NCI-H2029 treated with DMSO at 0.1 percent for 48 hours (cell line): ENCODE results near the gene FBLN7.
"Not testable (repeated sequence)": the region's sequence is repeated elsewhere in the genome, so short reads cannot be mapped to it uniquely, and the experiment has no call there.

ENCODE experiments used
- DNase-seq: peaks from one replicate; lab custom pipeline; 2025; lab: John Stamatoyannopoulos, UW

Gene FBLN7

DNA sequence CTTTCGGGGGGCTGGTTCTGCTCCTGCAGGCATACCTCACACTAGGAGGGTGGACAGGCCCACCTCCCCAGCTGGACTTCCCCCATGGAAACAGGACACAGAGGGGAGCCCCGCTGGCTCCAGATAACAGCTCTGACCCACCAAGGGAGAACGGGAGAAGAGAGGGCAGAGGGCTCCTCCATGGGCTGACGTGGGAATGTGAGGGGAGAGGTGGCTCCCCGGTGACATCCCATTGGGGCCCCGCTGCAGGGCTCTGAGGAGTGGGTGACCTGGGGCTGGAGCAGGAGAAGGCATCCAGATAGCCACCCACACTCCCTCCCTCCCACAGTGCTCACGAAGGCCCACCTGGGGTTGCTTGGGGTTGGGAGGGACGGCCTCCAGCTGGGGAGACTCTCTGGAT, 45.9 kb downstream of the FBLN7 start:
- no peak for DNase-seq

DNA sequence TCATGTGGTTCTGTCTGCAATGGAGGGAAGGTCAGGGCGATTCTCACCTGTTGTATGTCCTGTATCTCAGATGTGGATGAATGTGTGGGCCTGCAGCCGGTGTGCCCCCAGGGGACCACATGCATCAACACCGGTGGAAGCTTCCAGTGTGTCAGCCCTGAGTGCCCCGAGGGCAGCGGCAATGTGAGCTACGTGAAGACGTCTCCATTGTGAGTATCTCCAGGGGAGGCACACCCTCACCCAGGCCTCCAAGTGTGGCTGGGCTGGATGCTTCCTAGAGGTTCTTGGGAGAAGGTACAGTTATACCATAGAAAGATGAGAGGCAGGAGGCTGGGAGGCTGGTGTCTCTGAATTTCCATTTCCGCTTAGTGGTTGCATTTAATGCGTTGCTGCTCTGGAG, 46.9 kb downstream of the FBLN7 start:
- no peak for DNase-seq

DNA sequence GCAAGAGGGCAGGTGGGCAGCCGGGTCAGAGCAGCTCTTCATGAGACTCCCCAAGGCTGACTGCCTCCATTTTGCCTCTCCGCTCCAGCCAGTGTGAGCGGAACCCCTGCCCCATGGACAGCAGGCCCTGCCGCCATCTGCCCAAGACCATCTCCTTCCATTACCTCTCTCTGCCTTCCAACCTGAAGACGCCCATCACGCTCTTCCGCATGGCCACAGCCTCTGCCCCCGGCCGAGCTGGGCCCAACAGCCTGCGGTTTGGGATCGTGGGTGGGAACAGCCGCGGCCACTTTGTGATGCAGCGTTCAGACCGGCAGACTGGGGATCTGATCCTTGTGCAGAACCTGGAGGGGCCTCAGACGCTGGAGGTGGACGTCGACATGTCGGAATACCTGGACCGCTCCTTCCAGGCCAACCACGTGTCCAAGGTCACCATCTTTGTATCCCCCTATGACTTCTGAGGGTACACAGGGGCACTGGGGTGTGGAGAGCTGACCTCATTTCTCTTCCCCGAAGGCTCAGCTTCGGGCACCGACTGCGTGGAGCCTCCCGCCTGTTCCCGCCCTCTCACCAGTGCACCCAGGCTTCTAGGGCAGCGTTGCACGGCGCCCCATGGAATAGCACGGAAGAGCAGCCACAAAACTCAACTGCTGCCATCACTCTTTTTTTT, 49.0 kb downstream of the FBLN7 start:
- DNase-seq, result no peak

DNA sequence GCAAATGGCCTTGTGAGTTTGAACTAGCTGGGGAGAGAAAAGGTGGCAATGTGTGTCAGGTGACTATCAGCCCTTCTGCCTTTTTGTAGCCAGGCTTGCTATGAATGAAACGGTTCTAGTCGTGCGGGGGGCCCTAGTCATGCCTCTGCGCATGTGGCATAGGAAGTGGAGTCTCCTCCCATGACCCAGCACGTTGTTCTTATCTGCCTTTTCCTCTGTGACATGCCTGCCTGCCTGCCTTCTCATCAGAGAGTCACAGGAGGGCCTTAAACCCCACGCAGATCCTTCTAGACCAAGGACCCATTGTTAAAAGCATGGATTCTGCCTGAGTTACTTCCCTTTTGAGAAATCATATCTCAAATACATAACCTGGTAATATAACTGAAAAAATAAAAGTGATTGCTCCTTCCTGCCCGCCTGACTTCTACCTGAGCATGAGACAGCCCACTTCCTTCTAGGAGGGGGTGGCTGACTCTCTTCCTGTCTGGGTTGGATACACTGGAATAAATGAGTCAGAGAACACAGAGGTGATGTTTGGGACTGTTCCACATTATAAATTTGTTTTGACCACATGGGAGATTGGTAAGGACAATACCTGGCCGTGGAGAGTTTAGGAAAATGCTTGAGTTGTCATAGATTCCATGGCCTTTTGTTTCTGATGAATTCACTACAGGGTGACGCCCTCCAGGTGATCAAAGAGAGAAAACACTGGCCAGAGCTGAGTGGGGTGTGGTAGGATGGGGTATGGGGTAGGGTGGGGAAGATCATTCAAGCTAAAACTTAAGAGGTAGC, 49.8 kb downstream of the FBLN7 start:
- no peak for DNase-seq

DNA sequence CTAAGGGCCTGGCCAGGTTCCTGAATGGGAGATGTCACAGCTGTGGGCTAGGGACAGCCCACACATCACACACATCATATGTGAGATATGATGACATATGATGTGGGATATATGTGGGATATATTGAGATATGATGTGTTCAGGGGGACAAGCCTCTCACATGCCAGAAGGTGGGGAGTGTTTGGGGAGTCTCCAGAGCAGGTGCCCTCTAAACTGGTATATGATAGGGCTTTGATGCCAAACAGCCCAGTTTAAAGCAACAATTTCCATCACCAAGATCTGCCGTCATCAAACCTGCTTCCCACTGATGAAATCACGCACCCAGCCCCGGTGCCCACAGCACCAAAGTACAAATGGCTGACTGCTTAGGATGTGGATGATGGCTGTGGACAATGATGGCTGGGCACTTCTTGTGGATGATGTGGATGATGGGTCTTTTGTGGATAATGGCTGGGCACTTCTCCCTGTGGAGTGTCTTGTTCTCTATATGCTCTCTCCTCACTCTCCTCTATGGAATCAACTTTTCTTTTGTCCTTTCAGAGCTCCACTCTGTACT, 50.9 kb downstream of the FBLN7 start:
- DNase-seq, result no peak

DNA sequence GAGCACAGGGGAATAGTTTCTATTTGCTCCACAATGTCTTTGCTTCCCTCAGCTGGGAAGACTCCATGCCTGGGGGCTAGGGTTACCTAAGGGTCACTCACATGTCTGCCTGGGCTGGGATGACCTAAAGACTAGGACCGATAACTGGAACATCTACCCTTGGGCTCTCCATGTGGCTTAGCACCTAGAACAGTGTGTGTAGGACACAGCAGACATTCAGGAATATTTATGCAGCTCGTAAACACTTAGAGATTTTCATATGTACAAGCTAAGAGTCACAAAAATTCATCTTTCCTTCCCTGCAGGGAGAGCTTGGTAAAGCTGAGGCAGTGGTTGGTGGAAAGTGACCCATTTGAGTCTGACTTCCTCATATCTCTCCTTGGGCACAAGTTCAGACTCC, 55.8 kb downstream of the FBLN7 start:
- no peak for DNase-seq

DNA sequence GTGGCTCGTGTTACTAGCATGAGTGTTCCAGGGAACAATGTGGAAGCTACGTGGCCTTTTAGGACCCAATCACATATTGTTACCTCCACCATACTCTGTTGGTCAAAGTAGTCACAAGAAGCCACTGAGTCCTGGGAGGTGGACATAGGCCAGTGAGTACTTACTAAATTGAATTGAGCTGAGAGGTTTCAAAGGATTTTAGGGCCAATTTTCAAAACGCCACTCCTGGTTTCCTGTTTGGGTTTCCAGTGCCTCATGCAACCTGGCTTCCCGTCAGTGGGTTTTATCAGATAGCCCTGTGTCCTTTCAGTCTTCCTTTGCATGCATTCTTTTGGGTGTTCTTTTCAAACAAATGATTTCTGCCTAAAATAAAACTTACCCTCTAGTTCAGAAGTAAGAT, 56.3 kb downstream of the FBLN7 start:
- no peak for DNase-seq

DNA sequence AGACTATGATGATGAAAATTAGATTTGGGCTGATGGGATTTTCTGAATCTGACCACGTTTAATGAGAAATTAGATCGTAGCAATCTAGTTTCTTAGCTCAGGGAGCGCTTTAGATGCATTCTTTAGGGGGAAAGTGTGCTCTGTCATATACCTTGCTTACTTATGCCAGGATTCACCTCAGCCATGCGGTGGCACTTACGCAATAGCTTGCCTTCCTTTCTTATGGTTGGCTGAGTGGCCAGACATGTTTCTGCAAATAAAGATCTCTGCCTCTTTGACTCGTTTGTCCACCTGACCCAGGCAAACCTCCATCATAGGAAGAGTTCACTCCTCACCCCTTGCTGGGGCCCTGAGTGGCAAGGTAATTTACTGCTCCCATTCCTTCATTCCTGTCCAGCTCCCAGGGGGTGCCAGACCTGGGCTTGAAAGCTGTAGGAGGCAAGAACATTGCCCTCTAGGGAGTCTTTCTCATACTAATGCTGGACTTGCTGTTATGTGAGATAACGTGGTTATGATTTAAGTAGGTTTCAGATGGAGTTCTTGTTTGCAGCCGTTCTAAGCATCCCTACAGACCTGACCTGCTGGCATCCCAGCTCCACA, 57.1 kb downstream of the FBLN7 start:
- no peak for DNase-seq

DNA sequence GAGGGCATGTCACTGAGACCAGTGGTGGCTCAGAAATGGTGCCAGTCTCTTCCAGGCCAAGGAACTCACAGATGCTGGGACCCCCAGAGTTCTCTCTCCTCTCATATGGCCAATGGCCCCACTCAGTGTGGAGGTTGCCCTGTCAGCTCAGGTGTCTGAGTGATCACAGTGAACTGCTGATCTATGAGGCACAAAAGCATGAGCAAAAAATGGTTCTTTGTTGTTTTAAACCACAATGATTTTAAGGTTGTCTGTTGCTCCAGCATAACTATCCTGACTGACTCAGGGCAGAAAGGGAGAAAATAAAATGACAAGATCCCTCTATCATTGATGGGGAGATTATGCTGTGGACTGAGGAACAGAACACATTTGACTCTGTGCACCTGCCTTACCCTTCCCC, 57.8 kb downstream of the FBLN7 start:
- no peak for DNase-seq

DNA sequence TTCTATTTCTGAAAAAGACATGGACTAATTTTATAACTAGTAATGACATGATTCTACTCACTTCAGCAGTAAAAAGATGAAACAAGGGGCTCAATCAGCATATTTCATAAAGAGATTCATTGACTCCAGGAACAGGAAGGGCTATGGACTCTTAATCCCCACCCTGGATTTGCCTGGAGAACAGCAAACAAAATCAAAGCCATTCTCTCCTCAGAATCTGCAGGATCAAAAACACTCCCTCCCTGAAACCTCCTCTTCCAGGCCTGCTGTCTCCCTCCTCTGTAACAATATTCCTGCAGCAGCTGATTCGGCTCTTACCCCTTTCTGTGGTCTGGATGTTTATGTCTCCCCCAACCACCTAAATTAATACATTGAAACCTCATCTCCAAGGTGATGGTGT, 59.7 kb downstream of the FBLN7 start:
- DNase-seq, result no peak

DNA sequence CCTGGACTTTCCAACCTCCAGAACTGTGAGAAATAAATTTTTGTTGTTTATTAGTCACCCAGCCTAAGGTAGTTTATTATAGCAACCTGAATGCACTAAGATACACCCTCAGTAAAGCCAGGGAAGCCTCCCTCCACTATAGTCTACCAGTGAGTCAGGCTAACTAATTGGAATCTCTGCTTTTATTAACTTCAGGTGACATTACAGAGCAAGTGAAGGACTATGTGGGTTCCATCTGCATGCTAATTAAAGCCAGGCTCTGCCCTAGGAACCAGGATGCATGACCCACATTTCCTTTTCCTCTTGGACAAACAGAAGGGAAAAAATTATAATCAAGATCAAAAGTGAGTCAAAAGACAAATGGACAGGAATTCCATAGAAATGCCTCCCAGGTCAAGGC, 60.6 kb downstream of the FBLN7 start:
- DNase-seq, result no peak

DNA sequence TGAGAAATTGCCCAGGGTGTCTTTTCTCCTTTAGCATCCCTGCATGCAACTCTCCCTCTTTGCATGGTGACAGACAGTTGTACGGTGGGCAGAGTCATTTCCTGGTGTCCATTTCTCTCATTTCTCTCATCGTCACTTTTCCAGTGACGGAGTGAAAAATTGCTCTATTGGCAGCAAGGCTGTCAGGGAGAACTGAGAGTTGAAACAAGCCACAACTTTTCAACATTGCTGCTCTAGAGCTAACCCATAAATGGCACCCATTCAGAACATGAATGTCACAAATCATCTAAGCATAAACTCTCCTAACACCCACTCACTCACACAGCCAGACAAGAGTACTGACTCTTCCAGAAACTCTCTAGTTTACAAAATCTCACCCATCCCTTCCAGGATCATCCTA, 61.0 kb downstream of the FBLN7 start:
- no peak for DNase-seq

DNA sequence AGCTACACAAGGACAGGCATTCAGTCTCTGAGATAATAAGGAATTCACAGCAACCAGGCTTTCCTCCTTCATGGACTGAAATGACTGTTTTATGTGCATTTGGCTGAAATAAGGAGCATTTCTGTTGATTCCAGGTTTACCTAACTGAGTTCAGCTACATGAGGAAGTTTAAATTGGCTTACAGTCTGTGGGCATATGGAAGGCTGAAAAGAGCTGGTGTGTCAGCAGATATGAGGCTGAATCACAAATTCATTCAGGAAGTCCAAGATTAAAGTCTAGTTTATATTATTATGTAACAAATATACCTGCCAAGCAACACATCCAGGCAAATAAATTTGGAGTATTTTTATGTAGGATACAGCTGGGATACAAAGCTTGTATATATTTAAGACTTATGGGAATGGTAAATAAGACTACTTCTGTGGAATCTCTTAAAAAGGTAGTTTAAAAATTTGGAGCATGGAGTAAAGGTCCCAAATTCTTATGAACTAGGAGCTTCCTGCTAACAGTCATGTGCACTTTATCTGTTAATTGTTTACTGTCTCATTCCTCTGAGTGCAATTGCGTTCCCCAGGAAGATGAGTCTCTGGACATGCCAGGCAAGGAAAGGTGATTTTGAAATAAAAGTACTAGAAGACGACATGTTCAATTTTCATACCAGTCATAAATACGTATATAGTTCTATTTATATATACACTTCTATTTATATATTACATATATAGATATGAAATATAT, 63.7 kb downstream of the FBLN7 start:
- no peak for DNase-seq

DNA sequence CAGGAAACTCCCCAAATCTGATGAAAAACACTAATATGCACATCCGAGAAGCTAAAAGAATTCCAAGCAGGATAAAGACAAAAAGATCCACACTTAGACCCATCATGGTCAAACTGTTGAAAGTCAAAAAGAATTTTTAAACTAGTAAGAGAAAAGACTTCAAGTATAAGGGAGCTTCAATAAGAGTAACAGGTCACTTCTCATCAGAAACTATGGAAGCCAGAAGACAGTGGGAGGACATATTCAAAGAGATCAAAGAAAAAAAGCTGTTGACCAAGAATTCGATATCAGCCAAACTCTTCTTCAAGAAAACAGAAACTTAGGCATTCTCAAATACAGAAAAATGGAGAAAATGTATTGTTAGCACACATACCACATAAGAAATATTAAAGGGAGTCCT, 66.2 kb downstream of the FBLN7 start:
- no peak for DNase-seq

DNA sequence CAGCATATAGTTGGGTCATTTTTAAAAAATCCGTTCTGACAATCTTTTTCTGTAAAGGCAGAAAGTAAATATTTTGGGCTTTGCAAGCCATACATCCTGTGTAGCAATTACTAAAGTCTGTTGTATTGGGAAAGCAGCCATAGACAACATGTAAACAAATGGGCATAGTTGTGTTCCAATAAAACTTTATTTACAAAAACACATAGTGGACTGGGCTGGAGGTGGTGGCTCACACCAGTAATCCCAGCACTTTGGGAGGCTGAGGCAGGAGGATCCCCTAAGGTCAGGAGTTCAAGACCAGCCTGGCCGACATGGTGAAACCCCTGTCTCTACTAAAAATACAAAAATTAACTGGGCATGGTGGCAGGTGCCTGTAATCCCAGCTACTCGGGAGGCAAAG, 69.7 kb downstream of the FBLN7 start:
- not testable (repeated sequence) for DNase-seq

DNA sequence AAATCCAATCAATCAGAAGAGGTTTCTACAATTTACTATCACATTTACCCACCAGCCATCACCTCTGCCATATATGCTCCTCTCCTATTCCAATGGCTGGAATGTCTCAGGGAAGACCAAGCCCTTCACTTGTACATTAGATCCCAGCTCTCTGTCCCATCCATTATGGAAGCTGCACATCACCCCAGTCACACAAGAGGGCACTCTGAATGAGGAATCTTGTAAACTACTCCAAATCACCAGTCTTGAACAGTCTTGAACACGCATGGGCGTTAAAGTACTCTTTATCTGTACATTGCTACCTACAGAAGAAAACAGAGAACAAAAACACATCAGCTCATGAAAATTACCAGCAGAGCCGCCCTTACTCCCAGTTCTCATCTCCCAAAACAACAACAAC, 78.0 kb downstream of the FBLN7 start:
- DNase-seq, result no peak

DNA sequence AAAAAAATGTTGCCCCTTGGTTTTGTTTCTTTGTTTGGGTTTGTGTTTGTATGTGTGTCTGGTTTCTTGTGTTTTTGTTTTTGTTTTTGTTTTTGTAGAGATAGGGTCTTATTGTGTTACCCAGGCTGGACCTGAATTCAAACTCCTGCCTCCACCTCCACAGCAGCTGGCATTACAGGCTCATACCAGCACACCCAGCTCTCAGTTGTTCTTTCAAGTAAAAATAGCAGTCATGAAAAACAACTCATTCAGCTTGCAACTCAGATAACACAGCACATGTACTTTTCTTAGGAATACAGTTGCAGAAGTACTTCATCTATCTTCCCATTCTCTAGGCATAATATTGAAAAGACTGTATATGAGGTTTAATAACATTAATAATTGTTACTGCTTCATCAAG, 79.7 kb downstream of the FBLN7 start:
- no peak for DNase-seq

DNA sequence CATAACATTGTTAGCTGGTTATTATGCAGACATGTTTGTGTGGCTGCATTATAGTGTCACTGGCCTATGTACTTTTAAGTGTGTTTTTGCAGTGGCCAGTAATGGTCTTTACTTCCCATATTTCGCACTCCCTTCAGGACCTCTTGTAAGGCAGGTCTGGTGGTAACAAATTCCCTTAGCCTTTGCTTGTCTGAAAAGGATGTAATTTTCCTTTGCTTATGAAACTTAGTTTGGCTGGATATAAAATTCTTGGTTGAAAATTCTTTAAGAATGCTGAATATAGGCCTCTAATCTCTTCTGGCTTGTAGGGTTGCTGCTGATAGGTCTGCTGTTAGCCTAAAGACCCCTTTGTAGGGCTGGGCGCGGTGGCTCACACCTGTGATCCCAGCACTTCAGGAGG, 82.0 kb downstream of the FBLN7 start:
- DNase-seq, result no peak

DNA sequence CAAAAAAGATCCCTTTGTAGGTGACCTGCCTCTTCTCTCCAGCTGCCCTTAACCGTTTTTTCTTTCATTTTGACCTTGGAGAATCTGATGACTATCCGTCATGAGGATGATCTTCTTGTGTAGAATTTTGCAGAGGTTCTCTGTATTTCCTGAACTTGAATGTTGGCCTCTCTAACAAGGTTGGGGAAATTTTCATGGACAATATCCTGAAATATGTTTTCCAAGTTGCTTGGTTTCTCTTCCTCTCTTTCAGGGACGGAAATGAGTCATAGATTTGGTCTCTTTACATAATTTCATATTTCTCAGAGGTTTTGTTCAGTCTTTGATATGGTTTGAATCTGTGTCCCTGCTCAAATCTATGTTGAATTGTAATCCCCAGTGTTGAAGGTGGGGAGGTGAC, 82.6 kb downstream of the FBLN7 start:
- DNase-seq, result no peak

DNA sequence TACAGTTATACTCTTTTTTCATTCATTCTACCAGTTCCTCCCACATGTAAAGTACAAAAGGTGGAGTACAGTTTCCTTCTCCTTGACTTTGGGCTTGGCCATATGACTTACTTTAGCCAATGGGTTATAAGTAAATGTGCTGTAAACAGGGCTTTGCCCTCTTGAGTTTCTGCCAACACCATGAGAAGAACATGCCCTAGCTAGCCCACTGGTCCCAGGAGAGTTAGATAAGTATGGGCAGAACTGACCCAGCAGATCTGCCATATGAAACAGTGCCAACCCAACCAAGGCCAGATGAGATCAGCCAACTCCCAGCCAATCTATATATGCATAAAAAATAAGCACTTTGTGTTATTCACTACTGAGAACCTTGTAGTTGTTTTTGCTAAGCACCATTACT, 91.2 kb downstream of the FBLN7 start:
- DNase-seq, result no peak

DNA sequence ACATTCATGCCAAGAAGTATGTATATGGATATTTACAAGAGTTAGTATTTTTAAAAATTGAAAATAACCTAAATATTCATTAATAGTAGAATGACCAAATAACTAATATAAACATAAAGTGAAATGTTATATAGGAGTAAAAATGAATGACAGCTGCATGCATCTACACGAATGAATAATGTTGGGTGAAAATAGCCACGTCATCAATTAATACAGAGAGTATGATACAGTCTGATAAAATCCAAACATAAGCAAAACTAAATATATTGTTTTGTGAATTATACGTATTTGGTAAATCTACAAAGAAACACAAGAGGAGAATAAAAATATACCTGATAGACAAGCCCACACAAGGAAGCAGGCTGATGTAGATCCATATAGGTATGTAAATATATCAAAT, 92.2 kb downstream of the FBLN7 start:
- no peak for DNase-seq
